Measurements from ENCODE around the gene MICAL3. TPM values are rescaled to one million over a fixed set of nuclear protein-coding genes. Genes with fewer than 3 reads are reported as not detected.

MICAL3 gene
- total and polyA plus RNA-seq, 2 of the 8 experiments (the other 6 are each of a cell fraction or from before 2014, with no cell fraction given) = 8.3 to 41.8 TPM

- TF ChIP-seq CHD7 (IDR thresholded peaks at IDR 0.05; ENCODE audit: insufficient replicate concordance, low read length) (no peak), RXRA (IDR thresholded peaks at IDR 0.05; ENCODE audit: insufficient read depth, low read depth, low read length) (no peak), TAF1 (IDR thresholded peaks at IDR 0.05; ENCODE audit: low read depth, low read length) (no peak), CTCF (IDR thresholded peaks at IDR 0.05; ENCODE audit: control extremely low read depth in 1 of 3, insufficient read depth in 1 of 3, low read depth in 1 of 3, low read length in 3 of 3) (no peak), TCF12 (IDR thresholded peaks at IDR 0.05; ENCODE audit: low read depth, low read length) (no peak), CHD1 (IDR thresholded peaks at IDR 0.05; ENCODE audit: low read depth, low read length) (no peak), ASH2L (IDR thresholded peaks at IDR 0.05; ENCODE audit: low read length) (no peak), EZH2 (IDR thresholded peaks at IDR 0.05; ENCODE audit: low read depth, low read length, severe bottlenecking) (no peak)
These were observed 32.6 kb upstream of the MICAL3 start (continued) for GRCh38 chr22:18056807-18057474.
